ENCODE data around the gene TAF11L8.
"Not testable (repeated sequence)": the region's sequence is repeated elsewhere in the genome, so short reads cannot be mapped to it uniquely, and the experiment has no call there.

TAF11L8 gene

DNA sequence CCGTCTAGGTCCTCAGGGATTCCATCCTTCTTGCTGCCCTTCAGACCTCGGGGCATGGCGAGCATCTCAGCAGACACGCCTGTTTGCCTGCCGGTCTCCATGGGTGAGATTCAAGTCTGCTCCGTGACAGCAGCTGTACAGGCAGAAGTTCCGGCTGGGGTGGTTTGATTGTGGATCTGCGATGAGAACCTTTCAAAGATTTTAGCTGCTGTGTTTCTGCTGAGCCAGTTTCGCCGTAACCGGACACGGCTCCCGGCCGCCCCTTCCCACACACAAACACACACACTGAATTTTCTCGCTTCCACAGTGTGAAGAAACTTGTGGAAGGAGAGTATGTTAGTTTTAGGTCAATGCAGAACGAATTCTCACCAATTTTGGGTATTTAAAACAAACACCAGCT lies at the start of gene TAF11L8:
TSS of gene TAF11L8 (minus strand) at position 101 of the 400 bp plus-strand sequence.
- not testable (repeated sequence) for DNase-seq

DNA sequence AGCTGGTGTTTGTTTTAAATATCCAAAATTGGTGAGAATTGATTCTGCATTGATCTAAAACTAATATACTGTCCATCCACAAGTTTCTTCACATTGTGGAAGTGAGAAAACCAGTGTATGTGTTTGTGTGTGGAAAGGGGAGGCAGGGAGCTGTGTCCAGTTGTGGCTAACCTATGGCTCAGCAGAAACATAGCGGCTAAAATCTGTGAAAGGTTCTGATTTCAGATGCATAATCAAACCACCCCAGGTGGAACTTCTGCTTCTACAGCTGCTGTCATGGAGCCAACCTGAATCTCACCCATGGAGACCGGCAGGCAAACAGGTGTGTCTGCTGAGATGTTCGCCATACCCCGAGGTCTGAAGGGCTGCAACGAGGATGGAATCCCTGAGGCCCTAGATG lies 43.4 kb upstream of the TAF11L8 start, which contains the start of gene TAF11L14:
TSS of gene TAF11L14 (plus strand) at position 301 of the 400 bp plus-strand sequence.
- DNase-seq: no peak

DNA sequence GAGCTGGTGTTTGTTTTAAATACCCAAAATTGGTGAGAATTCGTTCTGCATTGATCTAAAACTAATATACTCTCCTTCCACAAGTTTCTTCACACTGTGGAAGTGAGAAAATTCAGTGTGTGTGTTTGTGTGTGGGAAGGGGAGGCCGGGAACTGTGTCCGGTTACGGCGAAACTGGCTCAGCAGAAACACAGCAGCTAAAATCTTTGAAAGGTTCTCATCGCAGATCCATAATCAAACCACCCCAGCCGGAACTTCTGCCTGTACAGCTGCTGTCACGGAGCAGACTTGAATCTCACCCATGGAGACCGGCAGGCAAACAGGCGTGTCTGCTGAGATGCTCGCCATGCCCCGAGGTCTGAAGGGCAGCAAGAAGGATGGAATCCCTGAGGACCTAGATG lies 41.0 kb upstream of the TAF11L8 start, which contains the start of gene TAF11L13:
TSS of gene TAF11L13 (plus strand) at position 301 of the 400 bp plus-strand sequence.
- DNase-seq: not testable (repeated sequence)

DNA sequence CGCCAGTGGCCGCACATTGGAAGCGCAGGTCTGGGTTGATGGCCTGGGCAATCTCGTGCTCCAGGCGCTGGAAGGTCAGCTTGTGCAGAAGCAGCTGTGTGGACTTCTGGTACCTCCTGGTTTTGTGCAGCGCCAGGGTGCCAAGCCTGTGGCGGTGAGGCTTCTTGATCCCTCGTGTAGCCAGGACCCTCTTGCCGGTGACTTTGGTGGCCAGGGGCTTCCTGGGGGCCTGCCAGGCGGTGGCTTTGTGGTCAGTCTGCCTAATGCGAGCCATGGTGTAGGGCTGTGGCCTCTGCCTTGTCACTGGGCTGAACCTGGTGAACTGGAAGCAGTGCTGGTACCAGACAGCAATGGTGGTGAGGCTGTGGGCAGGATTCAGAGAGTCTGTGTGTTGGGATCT lies 34.9 kb upstream of the TAF11L8 start:
- DNase-seq: no peak

DNA sequence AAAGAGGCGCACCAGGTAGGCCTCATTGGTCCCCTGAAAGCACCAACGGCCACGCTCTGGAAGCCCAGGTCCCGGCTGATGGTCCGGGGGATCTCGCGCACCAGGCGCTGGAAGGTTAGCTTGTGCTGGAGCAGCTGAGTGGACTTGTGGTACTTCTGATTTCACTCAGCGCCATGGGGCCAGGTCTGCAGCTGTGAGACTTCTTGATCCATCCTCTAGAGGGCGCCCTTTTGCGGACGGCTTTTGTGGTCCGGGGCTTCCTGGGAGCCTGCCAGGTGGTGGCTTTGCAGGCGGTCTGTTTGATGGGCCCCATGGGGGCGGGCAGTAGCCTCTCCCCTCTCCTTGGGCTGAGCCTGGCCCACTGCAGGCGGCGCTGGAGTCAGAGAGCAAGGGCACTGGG lies 29.9 kb upstream of the TAF11L8 start:
- no peak for DNase-seq

DNA sequence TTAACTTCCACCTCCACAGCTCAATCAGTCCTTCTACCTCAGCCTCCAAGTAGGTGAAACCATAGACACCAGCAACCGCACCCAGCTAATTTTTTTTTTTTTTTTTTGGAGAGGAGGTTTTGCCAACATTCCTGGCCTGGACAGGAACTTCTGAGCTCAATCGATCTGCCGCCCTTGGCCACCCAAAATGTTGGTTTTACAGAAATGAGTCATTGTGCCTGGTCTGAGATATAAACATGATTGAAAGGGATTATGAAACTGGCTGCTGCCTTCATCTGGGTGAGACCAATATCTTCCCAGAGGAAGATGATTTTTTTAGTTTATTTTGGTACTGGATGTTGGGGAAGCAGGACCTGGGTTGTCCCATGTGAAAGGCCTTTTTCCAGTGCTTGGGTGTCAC lies 28.6 kb upstream of the TAF11L8 start:
- DNase-seq: no peak

DNA sequence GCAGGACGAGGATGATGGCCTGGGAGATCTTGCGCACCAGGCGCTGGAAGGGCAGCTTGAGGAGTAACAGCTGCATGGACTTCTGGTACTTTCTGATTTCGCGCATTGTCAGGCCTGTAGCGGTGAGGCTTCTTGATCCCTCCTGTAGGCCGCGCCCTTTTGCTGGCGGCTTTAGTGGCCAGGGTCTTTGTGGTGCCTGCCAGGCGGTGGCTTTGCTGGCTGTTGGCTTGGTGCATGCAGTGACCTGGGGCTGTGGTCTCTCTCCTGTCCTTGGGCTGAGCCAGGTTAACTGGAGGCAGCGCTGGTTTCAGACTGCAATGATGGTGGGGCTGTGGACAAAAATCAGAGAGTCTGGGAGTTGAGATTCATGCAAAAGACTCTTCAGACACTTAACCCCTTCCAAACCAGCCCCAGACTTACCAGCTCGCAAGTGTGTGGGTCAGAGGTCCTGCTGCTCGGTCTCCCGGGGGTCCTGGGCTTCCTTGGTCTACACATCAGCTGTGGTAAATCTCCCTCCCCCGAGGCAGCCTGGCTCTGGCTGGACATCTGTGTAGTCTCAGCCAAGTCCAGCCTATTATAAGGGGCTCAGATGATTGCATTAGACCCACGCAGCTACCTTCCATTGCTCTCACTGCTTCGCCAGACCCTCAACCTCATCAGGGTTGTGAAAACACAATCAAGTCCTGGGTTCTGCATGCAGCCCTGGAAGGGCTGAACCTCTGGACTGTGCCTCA lies 24.3 kb upstream of the TAF11L8 start:
- DNase-seq: no peak

DNA sequence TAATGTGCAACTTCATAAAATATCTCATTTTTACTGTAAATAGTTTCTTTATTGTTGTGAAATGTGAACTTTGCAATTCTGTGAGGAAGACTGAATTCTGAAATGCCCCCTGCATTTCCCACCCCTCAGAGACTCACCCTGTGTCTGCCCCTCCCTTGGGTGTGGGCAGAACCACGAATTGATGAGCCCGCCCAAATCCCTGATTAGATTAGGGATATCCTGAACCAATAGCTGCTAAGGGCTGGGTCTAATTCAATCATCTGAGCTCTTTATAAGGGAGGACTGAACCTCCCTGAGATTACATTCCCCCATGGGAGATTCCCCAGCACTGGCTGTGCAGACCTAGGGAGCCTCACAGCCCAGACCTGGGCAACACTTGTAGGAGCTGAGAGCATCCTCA lies 19.3 kb upstream of the TAF11L8 start, which contains the start of gene TAF11L12:
TSS of gene TAF11L12 (plus strand) at position 301 of the 400 bp plus-strand sequence.
- not testable (repeated sequence) for DNase-seq

DNA sequence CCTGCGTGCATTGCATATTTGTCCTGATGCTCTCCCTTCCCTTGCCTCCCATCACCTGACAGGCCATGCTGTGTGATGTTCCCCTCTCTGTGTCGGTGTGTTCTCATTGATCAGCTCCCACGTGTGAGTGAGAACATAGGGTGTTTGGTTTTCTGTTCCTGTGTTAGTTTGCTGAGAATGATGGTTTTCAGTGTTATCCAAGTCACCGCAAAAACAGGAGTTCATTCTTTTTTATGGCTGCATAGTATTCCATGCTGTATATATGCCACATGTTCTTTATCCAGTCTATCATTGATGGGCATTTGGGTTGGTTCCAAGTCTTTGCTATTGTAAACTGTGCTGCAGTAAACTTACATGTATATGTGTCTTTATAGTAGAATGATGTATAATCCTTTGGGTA lies 16.7 kb upstream of the TAF11L8 start:
- not testable (repeated sequence) for DNase-seq

DNA sequence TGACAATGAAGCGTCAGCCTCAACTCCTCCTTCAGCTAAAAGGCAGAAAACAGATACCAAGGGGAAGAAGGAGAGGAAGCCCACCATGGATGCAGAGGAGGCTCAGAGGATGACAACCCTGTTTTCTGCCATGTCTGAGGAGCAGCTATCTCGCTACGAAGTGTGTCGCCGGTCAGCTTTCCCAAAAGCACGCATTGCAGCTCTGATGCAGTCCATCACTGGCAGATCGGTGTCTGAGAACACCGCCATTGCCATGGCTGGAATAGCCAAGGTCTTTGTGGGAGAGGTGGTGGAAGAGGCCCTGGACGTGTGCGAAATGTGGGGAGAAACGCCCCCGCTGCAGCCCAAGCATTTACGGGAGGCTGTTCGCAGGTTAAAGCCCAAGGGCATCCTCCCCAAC lies 14.2 kb upstream of the TAF11L8 start:
- no peak for DNase-seq

DNA sequence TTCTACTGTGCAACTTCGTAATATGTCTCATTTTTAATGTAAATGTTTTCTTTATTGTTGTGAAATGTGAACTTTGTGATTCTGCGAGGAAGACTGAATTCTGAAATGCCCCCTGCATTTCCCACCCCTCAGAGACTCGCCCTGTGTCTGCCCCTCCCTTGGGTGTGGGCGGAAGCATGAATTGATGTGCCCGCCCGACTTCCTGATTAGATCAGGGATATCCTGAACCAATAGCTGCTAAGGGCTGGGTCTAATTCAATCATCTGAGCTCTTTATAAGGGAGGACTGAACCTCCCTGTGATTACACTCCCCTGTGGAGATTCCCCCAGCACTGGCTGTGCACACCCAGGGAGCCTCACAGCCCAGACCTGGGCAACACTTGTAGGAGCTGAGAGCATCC lies 13.1 kb upstream of the TAF11L8 start, which contains the start of gene TAF11L11:
TSS of gene TAF11L11 (plus strand) at position 304 of the 400 bp plus-strand sequence.
- DNase-seq: not testable (repeated sequence)

DNA sequence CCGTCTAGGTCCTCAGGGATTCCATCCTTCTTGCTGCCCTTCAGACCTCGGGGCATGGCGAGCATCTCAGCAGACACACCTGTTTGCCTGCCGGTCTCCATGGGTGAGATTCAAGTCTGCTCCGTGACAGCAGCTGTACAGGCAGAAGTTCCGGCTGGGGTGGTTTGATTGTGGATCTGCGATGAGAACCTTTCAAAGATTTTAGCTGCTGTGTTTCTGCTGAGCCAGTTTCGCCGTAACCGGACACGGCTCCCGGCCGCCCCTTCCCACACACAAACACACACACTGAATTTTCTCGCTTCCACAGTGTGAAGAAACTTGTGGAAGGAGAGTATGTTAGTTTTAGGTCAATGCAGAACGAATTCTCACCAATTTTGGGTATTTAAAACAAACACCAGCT lies 7.0 kb upstream of the TAF11L8 start, which contains the start of gene TAF11L10:
TSS of gene TAF11L10 (minus strand) at position 101 of the 400 bp plus-strand sequence.
- DNase-seq: not testable (repeated sequence)

DNA sequence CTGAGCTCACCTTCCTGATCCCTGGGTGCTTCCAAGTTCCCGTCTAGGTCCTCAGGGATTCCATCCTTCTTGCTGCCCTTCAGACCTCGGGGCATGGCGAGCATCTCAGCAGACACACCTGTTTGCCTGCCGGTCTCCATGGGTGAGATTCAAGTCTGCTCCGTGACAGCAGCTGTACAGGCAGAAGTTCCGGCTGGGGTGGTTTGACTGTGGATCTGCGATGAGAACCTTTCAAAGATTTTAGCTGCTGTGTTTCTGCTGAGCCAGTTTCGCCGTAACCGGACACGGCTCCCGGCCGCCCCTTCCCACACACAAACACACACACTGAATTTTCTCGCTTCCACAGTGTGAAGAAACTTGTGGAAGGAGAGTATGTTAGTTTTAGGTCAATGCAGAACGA lies 3.5 kb upstream of the TAF11L8 start, which contains the start of gene TAF11L9:
TSS of gene TAF11L9 (minus strand) at position 140 of the 400 bp plus-strand sequence.
- not testable (repeated sequence) for DNase-seq

DNA sequence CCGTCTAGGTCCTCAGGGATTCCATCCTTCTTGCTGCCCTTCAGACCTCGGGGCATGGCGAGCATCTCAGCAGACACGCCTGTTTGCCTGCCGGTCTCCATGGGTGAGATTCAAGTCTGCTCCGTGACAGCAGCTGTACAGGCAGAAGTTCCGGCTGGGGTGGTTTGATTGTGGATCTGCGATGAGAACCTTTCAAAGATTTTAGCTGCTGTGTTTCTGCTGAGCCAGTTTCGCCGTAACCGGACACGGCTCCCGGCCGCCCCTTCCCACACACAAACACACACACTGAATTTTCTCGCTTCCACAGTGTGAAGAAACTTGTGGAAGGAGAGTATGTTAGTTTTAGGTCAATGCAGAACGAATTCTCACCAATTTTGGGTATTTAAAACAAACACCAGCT lies 5.1 kb downstream of the TAF11L8 start, which contains the start of gene TAF11L7:
TSS of gene TAF11L7 (minus strand) at position 101 of the 400 bp plus-strand sequence.
- not testable (repeated sequence) for DNase-seq
